CD14-positive monocyte (primary cell): ENCODE results near the gene TIAM2. TPM values are rescaled to one million over a fixed set of nuclear protein-coding genes. Genes with fewer than 3 reads are reported as not detected.

ENCODE experiments used
- DNase-seq, 3 donors: peaks; one replicate each; pipeline ENCODE4 v3.0.0-alpha.2; 2011 to 2022
- H2AFZ ChIP-seq: 2 replicates; pipeline ENCODE4 v1.6.0; 2012; ENCODE audit warnings: mild to moderate bottlenecking, low read depth, low read length, inconsistent platforms; ENCODE audit not compliant: insufficient read depth, poor library complexity, severe bottlenecking
- H3K27ac ChIP-seq, 2 donors: 1 replicate in 1 of 2; 2 replicates in 1 of 2; pipeline ENCODE4 v1.5.1; 2012 to 2013; ENCODE audit warnings: low read length in 2 of 2, control low read depth in 1 of 2, inconsistent platforms in 1 of 2, low read depth in 1 of 2, mild to moderate bottlenecking in 1 of 2
- H3K27me3 ChIP-seq, 2 donors: one replicate each; pipeline versions ENCODE4 v1.6.0 to v1.6.1; 2011 to 2013; ENCODE audit warnings: low read length in 2 of 2; ENCODE audit not compliant: control insufficient read depth in 2 of 2, insufficient read depth in 2 of 2
- H3K36me3 ChIP-seq, 2 donors: replicated peaks in 1 of 2; 1 replicate in 1 of 2; 2 replicates in 1 of 2; pipeline versions ENCODE4 v1.5.1 to v1.6.1; 2012 to 2013; ENCODE audit warnings: low read length in 2 of 2, control low read depth in 1 of 2, inconsistent platforms in 1 of 2, mild to moderate bottlenecking in 1 of 2; ENCODE audit not compliant: insufficient read depth in 2 of 2, control insufficient read depth in 1 of 2
- H3K4me1 ChIP-seq, 2 donors: 1 replicate in 1 of 2; 2 replicates in 1 of 2; pipeline versions ENCODE4 v1.5.1 to v1.6.1; 2012 to 2013; ENCODE audit warnings: low read length in 2 of 2, control low read depth in 1 of 2, inconsistent platforms in 1 of 2, mild to moderate bottlenecking in 1 of 2, moderate library complexity in 1 of 2; ENCODE audit not compliant: insufficient read depth in 2 of 2, control insufficient read depth in 1 of 2
- H3K4me2 ChIP-seq: replicated peaks from 2 replicates; pipeline ENCODE3; 2012; ENCODE audit warnings: low read length, moderate library complexity, mild to moderate bottlenecking; ENCODE audit not compliant: poor library complexity, severe bottlenecking; ENCODE audit errors: extremely low read depth
- H3K4me3 ChIP-seq, 3 experiments: fragments of 200-600 bp in 1 of 3; sonication (generic) in 1 of 3; replicated peaks in 1 of 3; 1 replicate in 2 of 3; 2 replicates in 1 of 3; pipeline ENCODE4 v1.5.1; 2011 to 2013; ENCODE audit warnings: low read length in 3 of 3, mild to moderate bottlenecking in 3 of 3, control low read depth in 2 of 3, low read depth in 2 of 3, inconsistent platforms in 1 of 3, moderate library complexity in 1 of 3
- H3K79me2 ChIP-seq: 2 replicates; pipeline ENCODE4 v1.6.0; 2012; ENCODE audit warnings: mild to moderate bottlenecking, control low read depth, inconsistent platforms, low read length, moderate library complexity; ENCODE audit not compliant: insufficient read depth
- H3K9ac ChIP-seq: 2 replicates; pipeline ENCODE4 v1.6.0; 2017; ENCODE audit warnings: low read length, mild to moderate bottlenecking; ENCODE audit not compliant: insufficient read depth, poor library complexity, severe bottlenecking
- H3K9me3 ChIP-seq, 2 donors: replicated peaks in 1 of 2; 1 replicate in 1 of 2; 2 replicates in 1 of 2; pipeline versions ENCODE4 v1.5.1 to v1.6.1; 2012 to 2013; ENCODE audit warnings: low read length in 2 of 2, control low read depth in 1 of 2; ENCODE audit not compliant: control insufficient read depth in 1 of 2, insufficient read depth in 1 of 2
- H4K20me1 ChIP-seq: 2 replicates; pipeline ENCODE4 v1.6.0; 2012; ENCODE audit warnings: mild to moderate bottlenecking, low read length, control low read depth, moderate library complexity; ENCODE audit not compliant: insufficient read depth
- H3K27ac Mint-ChIP-seq, 7 donors: one replicate each; pipeline ENCODE4 v1.8.0; 2020; ENCODE audit warnings: mild to moderate bottlenecking in 7 of 7, mixed read lengths in 7 of 7, moderate library complexity in 6 of 7, inconsistent platforms in 2 of 7
- H3K27me3 Mint-ChIP-seq, 3 donors: one replicate each; pipeline ENCODE4 v1.8.0; 2021 to 2022; ENCODE audit warnings: low read depth in 3 of 3, mild to moderate bottlenecking in 3 of 3, mixed read lengths in 3 of 3, moderate library complexity in 3 of 3, inconsistent platforms in 1 of 3
- H3K36me3 Mint-ChIP-seq, 2 donors: one replicate each; pipeline ENCODE4 v1.8.0; 2020; ENCODE audit warnings: mixed read lengths in 2 of 2, inconsistent platforms in 1 of 2, mild to moderate bottlenecking in 1 of 2
- H3K4me1 Mint-ChIP-seq: one replicate; pipeline ENCODE4 v1.8.0; 2020; ENCODE audit warnings: mild to moderate bottlenecking, mixed read lengths
- H3K4me3 Mint-ChIP-seq, 2 donors: one replicate each; pipeline ENCODE4 v1.8.0; 2020; ENCODE audit warnings: mild to moderate bottlenecking in 2 of 2, mixed read lengths in 2 of 2, moderate library complexity in 1 of 2
- H3K9me3 Mint-ChIP-seq, 7 donors: one replicate each; pipeline ENCODE4 v1.8.0; 2020 to 2022; ENCODE audit warnings: mixed read lengths in 7 of 7, mild to moderate bottlenecking in 6 of 7, moderate library complexity in 6 of 7, inconsistent platforms in 2 of 7
- WGBS: methylation state at CpG from one replicate; pipeline ENCODE4 v1.1.5; 2013; ENCODE audit warnings: missing lambda C conversion rate; ENCODE audit not compliant: insufficient coverage; 5-methylcytosine and 5-hydroxymethylcytosine counted together
- intact Hi-C, 2 donors: fragments of 100-400 bp; cut with micrococcal nuclease; formaldehyde crosslinking; loops; one replicate each; pipeline versions ENCODE4 v1.15.0 to v1.15.1; 2023
- polyA plus RNA-seq, 3 donors: library from polyadenylated mRNA; depleted of rRNA in 1 of 3; unstranded in 2 of 3; stranded (reverse) in 1 of 3; fragments of 300-500 nt in 2 of 3; fragments of >200 nt in 1 of 3; fragmentation: Illumina TruSeq in 2 of 3; gene quantifications; 1 replicate in 2 of 3; 2 replicates in 1 of 3; pipeline ENCODE4 v1.2.3, GENCODE V29; 2012 to 2021
- TF ChIP-seq, protein P1 (sequence below): fragments of 200-600 bp; IDR thresholded peaks from one replicate; pipeline ENCODE4 v1.8.0; 2022; ENCODE audit warnings: antibody characterized with exemption, mild to moderate bottlenecking

Gene TIAM2
- polyA plus RNA-seq, 3 donors, result 0.25 to 4.2 (median 0.67) TPM

DNA sequence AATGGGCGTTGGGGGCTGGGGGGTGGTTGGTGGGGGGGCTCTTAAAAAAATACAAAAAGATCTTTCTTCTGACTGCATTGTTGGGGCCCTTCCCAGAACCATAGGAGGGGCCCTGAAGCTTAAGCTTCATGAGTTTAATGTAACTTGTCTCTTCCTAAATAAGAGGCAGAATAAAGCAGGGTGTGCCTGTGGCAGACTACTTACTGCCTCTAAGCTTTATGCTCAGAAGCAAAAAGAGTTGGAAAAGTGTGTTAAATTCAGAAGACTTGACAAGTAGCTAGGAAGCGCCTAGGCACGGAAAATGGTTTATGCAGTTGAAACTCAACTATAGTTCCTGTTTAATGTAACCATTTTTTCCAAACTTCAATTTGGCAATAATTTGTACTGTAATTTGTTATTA is 44.5 kb downstream of the TIAM2 start:
- Histone ChIP-seq H3K9ac (no peak overlapping the region), H3K36me3 (no peaks in the 10 kb centered on the region), H3K4me2 (no peak overlapping the region), H3K79me2 (no peaks in the 10 kb centered on the region), H3K4me3 (no peak overlapping the region), H3K4me1 (no peaks in the 10 kb centered on the region), H3K9me3 (no peaks in the 10 kb centered on the region), H2AFZ (no peak overlapping the region), H4K20me1 (no peaks in the 10 kb centered on the region), H3K27me3 (no peaks in the 10 kb centered on the region), H3K27ac (no peak overlapping the region)
- no peak for DNase-seq
- no peaks in the 10 kb centered on the region for H3K4me1 Mint-ChIP-seq
- H3K36me3 Mint-ChIP-seq, result no peaks in the 10 kb centered on the region
- H3K9me3 Mint-ChIP-seq, result no peaks in the 10 kb centered on the region
- WGBS, result no CpG with 5 or more reads among the region's 3 CpGs
- TF ChIP-seq, protein P1, sequence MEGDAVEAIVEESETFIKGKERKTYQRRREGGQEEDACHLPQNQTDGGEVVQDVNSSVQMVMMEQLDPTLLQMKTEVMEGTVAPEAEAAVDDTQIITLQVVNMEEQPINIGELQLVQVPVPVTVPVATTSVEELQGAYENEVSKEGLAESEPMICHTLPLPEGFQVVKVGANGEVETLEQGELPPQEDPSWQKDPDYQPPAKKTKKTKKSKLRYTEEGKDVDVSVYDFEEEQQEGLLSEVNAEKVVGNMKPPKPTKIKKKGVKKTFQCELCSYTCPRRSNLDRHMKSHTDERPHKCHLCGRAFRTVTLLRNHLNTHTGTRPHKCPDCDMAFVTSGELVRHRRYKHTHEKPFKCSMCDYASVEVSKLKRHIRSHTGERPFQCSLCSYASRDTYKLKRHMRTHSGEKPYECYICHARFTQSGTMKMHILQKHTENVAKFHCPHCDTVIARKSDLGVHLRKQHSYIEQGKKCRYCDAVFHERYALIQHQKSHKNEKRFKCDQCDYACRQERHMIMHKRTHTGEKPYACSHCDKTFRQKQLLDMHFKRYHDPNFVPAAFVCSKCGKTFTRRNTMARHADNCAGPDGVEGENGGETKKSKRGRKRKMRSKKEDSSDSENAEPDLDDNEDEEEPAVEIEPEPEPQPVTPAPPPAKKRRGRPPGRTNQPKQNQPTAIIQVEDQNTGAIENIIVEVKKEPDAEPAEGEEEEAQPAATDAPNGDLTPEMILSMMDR, result no peak
- H3K27ac Mint-ChIP-seq, result no peak overlapping the region
- H3K27me3 Mint-ChIP-seq, result peaks cover 1 to 3% (median 3%) of the 10 kb centered on the region in 3 donors
- intact Hi-C loops, result no loop called here
- H3K4me3 Mint-ChIP-seq, result no peak overlapping the region

DNA sequence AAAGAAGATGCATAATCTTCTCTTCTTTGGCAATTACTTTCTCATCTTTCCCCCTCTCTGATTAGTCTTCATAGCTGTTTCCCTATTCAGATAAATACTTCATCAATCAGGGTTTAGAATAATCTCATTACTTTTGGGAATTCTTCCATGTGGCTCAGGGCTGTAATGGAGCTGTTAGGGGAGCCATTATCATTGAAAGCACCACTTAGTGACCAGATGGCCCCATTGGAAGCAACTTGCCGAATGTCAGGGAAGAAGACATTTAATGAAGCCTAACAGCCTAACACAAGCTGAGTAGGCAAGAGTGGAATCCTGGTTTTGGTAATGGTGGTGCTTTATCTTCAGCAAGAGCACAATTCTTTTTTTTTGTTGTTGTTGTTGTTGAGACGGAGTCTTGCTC is 45.0 kb downstream of the TIAM2 start:
- Histone ChIP-seq H3K4me3 (no peak overlapping the region), H3K9ac (no peak overlapping the region), H4K20me1 (no peaks in the 10 kb centered on the region), H3K4me1 (no peaks in the 10 kb centered on the region), H3K27me3 (no peaks in the 10 kb centered on the region), H2AFZ (no peak overlapping the region), H3K9me3 (no peaks in the 10 kb centered on the region), H3K27ac (no peak overlapping the region), H3K79me2 (no peaks in the 10 kb centered on the region), H3K4me2 (no peak overlapping the region), H3K36me3 (no peaks in the 10 kb centered on the region)
- Mint-ChIP-seq H3K9me3 (peaks cover 0 to 2% (median 0%) of the 10 kb centered on the region in 7 donors), H3K4me3 (no peak overlapping the region), H3K4me1 (no peaks in the 10 kb centered on the region), H3K27me3 (peaks cover 1 to 3% (median 3%) of the 10 kb centered on the region in 3 donors), H3K36me3 (no peaks in the 10 kb centered on the region), H3K27ac (no peak overlapping the region)
- TF ChIP-seq, protein P1, result no peak
- WGBS, result 80% methylated on average over 1 of the region's 2 CpGs
- DNase-seq, result no peak
- intact Hi-C loops, result no loop called here
